ENCODE results near the gene LTB4R. TPM values are rescaled to one million over a fixed set of nuclear protein-coding genes. Genes with fewer than 3 reads are reported as not detected.

The LTB4R gene, protein sequence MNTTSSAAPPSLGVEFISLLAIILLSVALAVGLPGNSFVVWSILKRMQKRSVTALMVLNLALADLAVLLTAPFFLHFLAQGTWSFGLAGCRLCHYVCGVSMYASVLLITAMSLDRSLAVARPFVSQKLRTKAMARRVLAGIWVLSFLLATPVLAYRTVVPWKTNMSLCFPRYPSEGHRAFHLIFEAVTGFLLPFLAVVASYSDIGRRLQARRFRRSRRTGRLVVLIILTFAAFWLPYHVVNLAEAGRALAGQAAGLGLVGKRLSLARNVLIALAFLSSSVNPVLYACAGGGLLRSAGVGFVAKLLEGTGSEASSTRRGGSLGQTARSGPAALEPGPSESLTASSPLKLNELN
- 1.4 TPM for total RNA-seq (ENCODE audit: insufficient read depth, low replicate concordance)

DNA sequence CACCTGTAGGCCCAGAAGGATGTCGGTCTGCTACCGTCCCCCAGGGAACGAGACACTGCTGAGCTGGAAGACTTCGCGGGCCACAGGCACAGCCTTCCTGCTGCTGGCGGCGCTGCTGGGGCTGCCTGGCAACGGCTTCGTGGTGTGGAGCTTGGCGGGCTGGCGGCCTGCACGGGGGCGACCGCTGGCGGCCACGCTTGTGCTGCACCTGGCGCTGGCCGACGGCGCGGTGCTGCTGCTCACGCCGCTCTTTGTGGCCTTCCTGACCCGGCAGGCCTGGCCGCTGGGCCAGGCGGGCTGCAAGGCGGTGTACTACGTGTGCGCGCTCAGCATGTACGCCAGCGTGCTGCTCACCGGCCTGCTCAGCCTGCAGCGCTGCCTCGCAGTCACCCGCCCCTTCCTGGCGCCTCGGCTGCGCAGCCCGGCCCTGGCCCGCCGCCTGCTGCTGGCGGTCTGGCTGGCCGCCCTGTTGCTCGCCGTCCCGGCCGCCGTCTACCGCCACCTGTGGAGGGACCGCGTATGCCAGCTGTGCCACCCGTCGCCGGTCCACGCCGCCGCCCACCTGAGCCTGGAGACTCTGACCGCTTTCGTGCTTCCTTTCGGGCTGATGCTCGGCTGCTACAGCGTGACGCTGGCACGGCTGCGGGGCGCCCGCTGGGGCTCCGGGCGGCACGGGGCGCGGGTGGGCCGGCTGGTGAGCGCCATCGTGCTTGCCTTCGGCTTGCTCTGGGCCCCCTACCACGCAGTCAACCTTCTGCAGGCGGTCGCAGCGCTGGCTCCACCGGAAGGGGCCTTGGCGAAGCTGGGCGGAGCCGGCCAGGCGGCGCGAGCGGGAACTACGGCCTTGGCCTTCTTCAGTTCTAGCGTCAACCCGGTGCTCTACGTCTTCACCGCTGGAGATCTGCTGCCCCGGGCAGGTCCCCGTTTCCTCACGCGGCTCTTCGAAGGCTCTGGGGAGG, at the start of gene LTB4R:
TSS of gene LTB4R (plus strand) at position 857 of the 959 bp plus-strand sequence. CDS start 4,150 bp downstream, outside the sequence.
- DNase-seq (ENCODE audit: low spot score), result peak; percentile 70

DNA sequence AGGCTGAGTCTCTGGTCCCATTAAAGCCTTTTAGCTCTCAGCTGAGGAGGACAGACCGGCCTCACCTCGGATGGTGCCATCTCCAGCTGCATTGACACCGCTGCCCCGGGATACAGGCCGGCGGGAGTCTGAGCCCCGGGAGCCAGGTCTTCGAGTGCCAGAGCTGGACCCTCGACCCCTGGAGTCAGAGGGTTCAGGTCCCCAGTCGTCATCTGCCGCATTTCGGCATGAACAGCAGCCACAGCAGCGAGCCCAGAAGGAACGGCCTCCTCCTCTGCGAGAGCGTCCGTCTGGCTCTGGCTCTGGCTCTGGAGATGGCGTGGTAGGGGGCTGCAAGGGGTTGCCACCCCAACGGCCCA, 49.4 kb upstream of the LTB4R start:
- DNase-seq (ENCODE audit: low spot score), result no peak

DNA sequence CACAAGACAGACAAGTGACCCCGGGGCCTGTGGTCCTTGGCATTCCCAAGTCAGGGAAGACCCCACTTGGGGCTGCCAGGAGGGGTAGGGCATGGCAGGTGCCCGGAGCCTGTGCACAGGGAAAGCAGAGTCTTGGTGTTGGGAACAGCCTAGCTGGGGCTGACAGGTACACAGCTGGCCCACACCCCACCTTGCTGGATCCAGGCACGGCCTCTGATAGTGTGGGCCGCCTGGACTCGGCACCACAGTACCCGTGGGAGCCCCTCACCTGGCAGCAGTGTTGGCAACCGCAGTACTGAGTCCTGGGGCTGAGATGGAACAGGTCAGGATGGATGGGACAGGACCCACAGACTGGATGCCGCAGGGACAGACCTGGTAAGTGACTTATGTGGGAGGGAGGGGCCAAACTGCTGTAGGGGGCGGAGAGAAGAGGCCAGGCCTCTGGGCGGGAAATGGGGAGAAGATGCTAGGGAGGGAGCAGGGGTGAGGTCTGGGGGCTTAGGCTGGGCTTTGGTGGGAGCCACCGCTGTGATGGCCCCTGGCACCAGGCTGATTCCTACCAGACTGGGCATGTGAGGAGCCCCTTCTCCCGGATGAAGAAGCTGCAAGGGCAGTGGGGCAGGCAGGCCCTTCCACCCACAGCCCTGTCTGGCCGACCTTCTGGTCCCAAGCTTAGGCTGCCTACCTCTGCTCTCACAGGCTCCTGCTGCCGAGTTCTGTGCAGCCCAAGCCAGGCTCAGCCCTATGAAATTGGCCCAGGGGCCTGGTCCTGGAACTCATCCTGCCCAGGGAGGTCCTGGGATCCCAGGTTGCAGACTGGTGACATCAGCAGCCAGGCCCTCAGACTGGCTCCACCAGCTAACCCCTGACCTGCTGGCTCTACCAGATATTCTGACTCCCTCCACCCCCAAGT, 48.2 kb upstream of the LTB4R start, which contains the start of gene TGM1:
TSS of gene TGM1 (minus strand) at position 357 of the 913 bp plus-strand sequence. CDS start 825 bp downstream, outside the sequence.
- no peak for DNase-seq (ENCODE audit: low spot score)

DNA sequence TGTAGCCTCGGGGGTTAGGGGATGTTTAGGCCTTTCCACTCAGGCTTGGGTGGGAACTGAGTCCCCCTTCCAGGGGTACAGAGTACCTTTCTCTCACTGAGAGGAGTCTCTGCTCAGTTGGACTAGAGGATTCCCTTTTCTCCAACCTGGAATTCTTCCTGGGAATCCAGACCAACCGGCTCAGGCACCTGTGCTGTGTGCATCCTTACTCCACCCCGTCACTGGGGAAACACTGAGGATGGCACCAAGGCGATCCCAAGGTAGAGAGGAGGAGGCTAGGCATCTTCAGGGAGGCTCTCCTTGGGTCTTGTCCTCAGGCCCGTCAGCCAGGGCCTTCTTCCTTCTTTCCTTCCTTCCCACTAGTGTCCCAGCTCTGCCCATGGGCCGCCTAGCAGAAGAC, 47.5 kb upstream of the LTB4R start:
- no peak for DNase-seq (ENCODE audit: low spot score)

DNA sequence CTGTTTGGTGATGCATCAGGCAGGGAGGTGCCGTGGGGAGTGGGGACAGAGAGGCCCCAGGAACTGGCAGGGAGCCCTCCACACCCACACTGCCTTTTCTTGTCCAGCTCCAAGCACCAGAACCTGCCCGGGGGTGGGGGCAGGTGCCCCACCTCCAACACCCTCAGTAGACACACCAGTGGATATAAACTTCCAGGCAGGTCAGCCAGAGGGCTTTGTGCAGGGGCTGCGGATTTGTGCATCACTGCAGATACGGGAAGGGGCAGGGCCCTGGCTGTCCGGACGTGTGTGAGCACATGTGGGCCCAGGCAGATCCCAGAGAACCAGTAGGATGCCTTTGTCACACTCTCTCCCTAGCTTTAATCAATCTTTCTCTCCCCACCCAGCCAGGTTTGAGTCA, 47.0 kb upstream of the LTB4R start:
- DNase-seq (ENCODE audit: low spot score), result peak; percentile 55

DNA sequence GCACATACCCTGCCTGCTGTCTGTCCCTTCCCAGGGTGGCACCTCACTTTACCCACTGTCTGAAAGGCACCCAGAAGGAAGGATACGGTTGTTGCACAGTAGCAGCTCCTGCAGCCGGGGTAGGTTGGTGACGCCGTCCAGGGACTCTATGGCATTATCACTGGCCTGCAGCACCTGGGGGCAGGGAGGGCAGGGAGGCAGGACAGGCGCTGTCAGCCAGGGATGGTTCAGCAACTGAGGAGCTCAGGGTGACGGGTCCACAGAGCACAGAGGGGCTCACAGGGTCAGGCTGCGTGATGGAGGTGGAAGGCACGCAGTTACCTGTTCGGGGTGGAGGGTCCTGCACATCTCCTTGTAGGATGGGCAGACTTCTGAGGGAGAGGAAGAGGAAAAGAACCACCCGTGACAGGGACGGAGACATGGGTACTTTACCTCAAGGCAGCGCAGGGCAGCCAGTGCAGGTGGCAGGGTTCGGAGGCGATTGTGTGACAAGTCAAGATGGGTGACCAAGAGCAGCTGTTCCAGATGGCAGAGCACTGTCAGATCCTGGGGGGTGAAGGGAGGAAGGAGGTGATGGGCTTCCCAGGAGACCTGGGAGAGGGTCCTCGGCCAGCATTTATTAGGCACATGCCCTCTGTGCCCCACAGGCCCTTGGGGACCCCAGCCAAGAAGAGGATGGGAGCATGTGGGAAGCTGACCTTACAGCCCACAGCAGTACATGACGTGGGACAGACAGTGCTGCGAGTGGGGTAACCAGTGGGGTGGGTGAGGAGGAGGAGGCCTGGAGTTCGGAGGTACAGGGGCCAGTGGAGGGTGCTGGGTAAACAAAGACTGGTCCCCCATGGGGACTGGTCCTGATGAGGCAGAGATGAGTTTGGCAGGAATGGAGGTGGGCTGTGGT, 44.7 kb upstream of the LTB4R start:
- DNase-seq (ENCODE audit: low spot score), result no peak

DNA sequence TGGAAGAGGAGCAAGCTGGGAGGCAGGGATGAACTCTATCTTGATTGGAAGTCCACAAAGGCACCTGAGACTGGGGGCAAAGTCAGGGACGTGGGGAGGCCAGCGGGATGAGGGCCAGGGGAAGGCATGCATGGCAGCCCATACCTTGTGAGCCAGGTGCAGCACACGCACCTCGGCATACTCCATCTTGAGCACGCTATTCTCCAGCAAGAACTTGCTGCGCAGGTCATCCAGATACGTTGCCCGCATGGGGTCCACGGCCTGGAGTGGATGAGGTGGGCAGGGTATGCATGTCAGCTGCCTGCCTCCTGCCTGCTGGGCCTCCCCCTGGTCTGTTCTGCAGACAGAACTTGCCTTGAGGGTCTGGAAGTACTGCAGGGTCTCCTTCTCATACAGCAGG, 43.8 kb upstream of the LTB4R start:
- DNase-seq (ENCODE audit: low spot score), result no peak

DNA sequence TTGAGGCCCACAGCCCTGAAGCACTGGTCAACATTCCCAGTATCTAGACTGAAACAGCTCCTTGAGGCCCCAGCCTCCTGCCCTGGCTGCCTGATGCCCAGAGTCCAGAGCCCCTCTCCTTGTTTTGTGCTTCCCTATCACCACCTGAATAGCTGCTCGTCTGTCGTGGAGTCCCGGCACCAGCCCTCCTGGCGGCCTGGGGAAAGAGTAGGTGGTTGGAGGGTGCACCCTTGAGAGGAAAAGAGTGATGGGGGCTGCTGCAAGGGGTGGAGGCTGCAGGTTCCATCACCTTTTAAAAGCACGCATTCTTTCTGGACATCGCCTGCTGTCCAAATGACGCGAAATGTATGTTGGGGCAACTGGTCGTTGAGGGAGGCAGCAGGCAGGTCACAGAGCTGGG, 43.1 kb upstream of the LTB4R start:
- no peak for DNase-seq (ENCODE audit: low spot score)

DNA sequence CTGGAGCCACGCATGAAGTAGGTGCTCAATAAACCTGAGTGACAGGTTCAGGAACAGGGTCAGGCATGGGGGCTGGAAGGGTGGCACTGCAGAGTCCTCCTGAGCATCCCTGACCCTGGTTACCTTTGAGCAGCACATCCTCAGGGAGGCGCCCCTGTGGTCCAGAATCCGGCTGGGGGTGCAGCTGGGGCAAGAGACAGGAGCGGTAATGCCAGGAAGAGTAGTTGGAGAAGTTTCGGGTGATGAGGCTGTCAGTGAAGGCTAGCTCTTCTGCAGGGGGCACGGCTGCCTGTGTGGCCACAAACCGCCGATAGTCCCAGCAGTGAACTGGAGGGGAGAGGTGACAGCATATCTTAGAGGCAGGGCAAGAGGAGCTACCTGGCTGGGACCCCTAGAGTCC, 41.9 kb upstream of the LTB4R start:
- no peak for DNase-seq (ENCODE audit: low spot score)

DNA sequence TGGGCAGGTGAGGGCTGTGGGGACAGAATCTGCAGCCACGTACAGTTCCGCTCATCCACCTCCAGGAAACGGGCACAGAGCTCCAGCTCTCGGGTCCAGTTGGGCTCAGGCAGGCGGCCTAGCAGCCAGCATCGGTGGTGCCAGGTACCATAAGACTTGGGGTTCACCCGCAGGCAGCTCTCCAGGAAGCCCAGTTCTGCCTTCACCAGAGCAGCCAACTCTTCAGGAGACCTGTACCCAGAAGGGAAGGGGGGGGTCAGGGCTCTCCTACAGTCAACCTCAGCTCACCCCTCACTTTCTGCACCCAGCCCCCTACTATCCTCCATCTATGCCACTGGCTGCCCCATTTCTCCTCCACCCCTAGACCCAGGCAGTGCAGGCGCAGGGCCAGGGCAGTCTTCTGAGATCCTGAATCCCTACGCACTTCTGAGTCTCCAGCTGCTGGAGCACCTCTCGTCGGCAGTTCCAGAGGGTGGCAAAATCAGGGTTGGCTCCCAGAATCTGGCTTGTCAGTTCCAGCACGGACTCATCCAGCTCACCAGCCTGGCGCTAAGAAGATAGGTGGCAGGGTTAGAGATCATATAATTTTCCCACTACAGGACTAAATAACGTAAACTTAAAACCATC, 41.3 kb upstream of the LTB4R start:
- no peak for DNase-seq (ENCODE audit: low spot score)

DNA sequence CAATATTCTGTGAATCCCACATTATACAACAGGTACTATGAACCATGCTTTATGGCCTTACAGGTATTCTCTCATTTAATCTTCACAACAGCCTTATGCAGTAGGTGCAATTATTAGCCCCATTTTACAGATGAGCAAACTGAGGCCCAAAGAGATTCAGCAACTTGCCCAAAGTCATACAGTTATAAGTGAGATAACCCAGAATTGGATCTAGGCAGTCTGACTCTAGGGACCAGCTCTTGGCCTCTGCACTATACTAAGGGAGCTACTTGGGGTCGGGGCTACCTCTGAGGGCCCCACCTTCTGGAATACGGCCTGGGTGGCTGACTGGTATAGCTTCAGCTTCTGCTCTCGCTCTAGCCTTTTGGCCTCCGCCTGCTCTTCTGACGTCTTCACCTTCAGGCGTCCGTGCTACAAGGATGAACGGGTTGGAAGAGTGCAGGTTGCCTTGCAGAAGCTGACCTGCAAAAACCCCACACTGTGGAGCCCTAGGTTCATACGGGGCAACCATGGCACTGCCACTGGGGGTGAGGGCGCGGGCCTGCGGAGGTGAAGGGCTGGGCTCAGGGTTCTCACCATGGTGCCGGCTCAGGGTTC, 40.7 kb upstream of the LTB4R start:
- DNase-seq (ENCODE audit: low spot score), result no peak

DNA sequence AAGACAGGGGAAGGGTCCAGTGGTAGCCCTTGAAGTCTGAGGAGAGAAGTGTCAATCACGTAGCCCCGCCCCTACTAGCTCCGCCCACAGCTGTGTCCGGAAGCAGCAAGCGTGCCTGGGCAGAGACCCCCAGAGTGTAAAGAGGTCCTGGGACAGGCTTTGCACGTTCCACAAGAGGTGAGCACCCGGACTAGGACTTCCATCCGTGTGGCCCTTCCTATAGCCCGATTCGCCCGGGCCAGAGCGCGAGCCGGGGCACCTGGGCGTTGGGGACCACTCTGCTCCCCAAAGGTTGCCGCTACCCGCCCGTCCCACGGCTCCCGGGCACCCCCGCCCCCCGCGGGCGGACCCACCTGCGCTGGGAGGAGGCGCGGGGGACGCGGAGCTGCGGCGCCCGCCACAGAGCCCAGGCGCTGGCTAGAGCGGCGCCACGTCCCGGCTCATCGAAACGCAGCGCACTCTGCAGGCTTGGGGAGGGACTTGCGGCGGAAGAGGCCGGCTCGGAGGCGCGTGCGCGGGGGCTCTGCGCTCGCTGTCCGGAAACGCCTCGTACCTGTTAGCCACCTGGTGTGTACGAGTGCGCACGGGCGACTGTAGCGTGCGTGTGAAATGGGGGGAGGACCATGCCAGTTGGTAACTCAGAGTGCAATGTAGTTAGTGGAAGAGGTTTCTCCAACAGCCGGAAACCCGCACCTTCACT, 40.0 kb upstream of the LTB4R start, which contains the start of gene RABGGTA:
TSS of gene RABGGTA (minus strand) at position 464 of the 700 bp plus-strand sequence. CDS start 482 bp downstream, outside the sequence.
- peak; percentile 91 for DNase-seq (ENCODE audit: low spot score)

DNA sequence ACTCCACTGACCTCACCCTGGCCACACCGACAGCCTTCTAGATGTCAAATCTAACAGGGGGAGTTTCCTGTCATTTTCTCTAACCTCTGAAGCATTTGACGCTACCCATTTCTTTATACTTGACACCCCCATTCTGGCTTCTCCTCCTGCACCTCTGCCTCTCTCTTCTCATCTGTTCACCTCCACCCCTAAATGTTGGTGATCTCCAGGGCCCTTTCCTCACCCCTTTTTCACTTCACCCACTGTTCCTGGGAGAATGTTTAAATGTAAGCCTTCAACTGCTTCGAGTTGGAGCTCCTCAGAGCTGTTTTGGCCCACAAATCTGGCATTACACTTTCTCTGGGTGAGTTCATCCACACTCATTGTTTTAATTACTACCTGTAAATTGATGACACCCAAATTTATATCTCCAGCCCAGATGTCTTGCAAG, 39.5 kb upstream of the LTB4R start:
- no peak for DNase-seq (ENCODE audit: low spot score)

DNA sequence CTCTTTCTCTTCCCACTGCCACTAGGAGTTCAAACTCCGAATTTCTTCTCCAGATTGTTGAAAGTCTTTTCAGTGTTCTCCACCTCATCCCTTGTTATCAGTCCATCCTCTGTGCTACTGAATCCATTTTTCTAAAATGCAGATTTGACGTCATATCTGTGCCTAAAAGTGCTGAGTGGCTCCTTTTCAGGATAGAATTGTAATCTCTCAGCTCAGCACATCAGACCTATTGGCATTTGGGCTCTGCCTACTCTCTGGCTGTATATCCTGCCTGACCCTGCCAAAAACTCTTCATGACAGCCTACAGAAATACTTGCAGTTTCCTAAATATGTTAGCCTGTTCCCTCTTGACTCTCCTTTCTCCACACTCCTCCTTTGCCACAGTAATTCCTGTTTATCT, 38.8 kb upstream of the LTB4R start:
- DNase-seq (ENCODE audit: low spot score), result peak; percentile 52

DNA sequence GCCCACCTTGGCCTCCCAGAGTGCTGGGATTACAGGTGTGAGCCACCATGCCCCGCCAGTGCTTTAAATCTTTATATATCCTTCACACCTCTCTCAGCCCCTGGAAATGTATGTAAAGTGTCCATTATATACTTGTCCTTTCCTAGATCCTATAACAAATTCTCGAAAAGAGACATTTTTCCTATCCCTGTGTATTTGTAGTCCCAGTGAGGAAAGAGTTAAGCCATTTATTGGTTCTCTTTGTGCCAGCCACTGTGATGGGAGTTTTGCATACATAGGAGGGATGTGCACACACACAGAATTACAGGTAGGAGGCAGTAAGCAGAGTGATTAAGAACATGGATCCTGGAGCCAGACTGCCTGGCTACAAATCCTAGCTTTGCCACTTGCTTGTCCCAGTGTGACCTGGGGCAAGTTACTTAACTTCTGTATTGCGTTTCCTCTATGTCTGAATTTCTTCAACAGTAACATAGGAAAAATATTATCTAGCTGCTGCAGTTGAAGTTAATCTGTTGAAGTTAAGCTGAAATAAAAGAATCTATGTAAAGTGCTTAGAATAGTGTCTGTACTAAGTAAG, 37.8 kb upstream of the LTB4R start:
- DNase-seq (ENCODE audit: low spot score), result no peak

DNA sequence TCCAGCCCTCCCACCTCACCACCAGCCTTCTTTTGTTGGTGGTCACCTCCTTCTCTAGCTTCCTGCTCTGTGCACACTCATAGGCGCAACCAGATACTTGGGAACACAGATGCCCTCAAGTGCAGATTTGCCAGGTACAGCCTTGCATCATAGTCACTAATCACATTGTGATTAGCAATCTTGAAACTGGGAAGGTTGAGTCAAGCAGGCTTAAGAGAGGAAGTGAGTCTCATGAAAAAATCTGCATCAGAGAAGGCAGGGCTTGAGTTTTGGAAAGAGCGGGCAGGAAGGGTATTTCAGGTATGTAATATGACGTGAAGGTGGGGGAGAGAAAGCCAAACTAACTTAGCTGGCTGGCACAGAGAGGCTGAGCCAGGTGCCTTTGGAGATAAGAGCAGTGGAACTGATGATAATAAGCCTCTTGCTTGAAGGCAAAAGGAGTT, 37.2 kb upstream of the LTB4R start:
- DNase-seq (ENCODE audit: low spot score), result no peak

DNA sequence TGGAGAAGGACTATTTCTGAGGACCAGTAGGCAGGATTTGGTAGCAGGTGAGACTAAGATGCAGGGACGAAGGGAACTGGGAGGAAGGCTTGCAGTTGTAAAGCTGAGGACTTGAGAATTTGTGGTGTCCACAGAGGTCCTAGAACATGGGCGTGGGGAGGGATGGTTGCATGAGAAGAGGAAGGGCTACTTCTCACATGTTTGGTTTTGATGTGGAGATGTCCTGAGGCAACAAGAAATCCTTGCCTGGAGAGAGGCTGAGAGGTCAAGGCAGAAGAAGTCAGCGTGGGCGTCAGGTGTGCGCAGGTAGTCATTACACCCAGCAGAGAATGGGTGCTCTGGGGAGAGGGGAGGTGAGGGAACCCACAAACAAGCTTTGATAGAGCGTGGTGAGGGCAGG, 34.2 kb upstream of the LTB4R start:
- DNase-seq (ENCODE audit: low spot score), result no peak

DNA sequence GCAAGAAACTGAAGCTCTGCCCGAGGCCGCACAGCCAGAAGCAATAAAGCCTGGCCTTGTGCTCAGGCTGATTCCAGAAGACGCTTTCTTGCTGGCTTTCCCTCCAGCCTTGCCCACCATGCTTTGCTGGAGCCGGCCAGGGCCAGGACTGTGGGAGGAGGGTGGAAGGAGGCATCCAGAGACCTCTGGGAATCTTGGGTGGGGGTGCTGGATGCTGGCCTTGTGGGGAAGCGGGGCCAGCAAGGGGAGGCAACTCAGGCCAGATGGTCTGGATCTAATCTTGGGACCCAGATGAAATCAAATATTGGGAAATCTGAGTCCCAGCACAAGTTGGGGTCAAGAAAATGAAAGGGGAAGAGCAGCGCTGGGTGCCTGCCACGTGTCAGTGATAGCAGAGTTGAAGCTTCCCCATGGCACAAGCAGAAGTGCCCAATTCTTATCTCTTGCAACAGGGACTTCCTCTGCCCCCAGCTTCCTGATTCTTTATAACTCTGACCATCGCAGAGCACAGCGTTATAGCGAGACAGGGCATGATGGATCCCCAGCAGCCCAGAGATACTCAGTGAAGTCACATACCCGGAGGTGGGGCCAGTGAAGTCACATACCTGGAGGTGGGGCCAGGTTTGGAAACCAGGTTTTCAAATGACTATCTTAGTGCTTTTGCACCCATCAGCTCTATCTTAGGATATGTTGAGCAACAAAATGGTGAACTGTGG, 33.5 kb upstream of the LTB4R start:
- no peak for DNase-seq (ENCODE audit: low spot score)
